HL-60/S4 (cell line): ENCODE results near the gene TLE1.

Source experiments
- in situ Hi-C: fragments of 300-500 bp; cut with MboI; formaldehyde crosslinking; loops from 2 replicates; pipeline ENCODE4 v1.14.3; 2022; ENCODE audit warnings: low sequenced_read_pairs

Gene TLE1

GRCh38 chr9:81579381-81579780 is 110.0 kb downstream of the TLE1 start:
- in situ Hi-C loops = no loop called here

- in situ Hi-C loops = no loop called here
Observed at GRCh38 chr9:81578606-81579005, 110.7 kb downstream of the TLE1 start.

GRCh38 chr9:81575956-81576355 is 113.4 kb downstream of the TLE1 start:
- in situ Hi-C loops = no loop called here

GRCh38 chr9:81574405-81574804 is 114.9 kb downstream of the TLE1 start:
- in situ Hi-C loops = no loop called here

- in situ Hi-C loops = no loop called here
Observed at GRCh38 chr9:81573415-81574321, 115.7 kb downstream of the TLE1 start.

GRCh38 chr9:81570083-81570482 is 119.3 kb downstream of the TLE1 start:
- in situ Hi-C loops = no loop called here

GRCh38 chr9:81566074-81566698 is 123.2 kb downstream of the TLE1 start:
- in situ Hi-C loops = no loop called here

GRCh38 chr9:81565609-81566008 is 123.7 kb downstream of the TLE1 start:
- in situ Hi-C loops = no loop called here

GRCh38 chr9:81565144-81565543 is 124.2 kb downstream of the TLE1 start:
- in situ Hi-C loops = no loop called here

GRCh38 chr9:81564632-81565031 is 124.7 kb downstream of the TLE1 start:
- in situ Hi-C loops = no loop called here

GRCh38 chr9:81563739-81564138 is 125.6 kb downstream of the TLE1 start:
- in situ Hi-C loops = no loop called here

GRCh38 chr9:81563020-81563407 is 126.3 kb downstream of the TLE1 start:
- in situ Hi-C loops = no loop called here

GRCh38 chr9:81562231-81563019 is 126.9 kb downstream of the TLE1 start:
- in situ Hi-C loops = no loop called here

GRCh38 chr9:81560851-81561732 is 128.3 kb downstream of the TLE1 start:
- in situ Hi-C loops = no loop called here

- in situ Hi-C loops = no loop called here
Observed at GRCh38 chr9:81559709-81560108, 129.6 kb downstream of the TLE1 start.

GRCh38 chr9:81559197-81559596 is 130.2 kb downstream of the TLE1 start:
- in situ Hi-C loops = no loop called here

- in situ Hi-C loops = no loop called here
Observed at GRCh38 chr9:81558091-81558830, 131.1 kb downstream of the TLE1 start.

- in situ Hi-C loops = no loop called here
Observed at GRCh38 chr9:81557452-81558090, 131.8 kb downstream of the TLE1 start.

- in situ Hi-C loops = no loop called here
Observed at GRCh38 chr9:81556923-81557322, 132.4 kb downstream of the TLE1 start.
